Measurements from ENCODE around the gene CBLB.

CBLB gene

GRCh38 chr3:105851176-105851575, 17.6 kb downstream of the CBLB start:
- H3K36me3 ChIP-seq (ENCODE audit: control insufficient read depth in 1 of 2, insufficient read depth in 2 of 2, low read length in 2 of 2) = peaks cover 7 to 9% of the 10 kb centered on the region in 2 experiments
- no CpG with 5 or more reads among the region's 2 CpGs for WGBS (ENCODE audit: extremely low coverage, insufficient coverage, insufficient read length)
- H3K14ac ChIP-seq (ENCODE audit: low read length) = no peak overlapping the region

DNA sequence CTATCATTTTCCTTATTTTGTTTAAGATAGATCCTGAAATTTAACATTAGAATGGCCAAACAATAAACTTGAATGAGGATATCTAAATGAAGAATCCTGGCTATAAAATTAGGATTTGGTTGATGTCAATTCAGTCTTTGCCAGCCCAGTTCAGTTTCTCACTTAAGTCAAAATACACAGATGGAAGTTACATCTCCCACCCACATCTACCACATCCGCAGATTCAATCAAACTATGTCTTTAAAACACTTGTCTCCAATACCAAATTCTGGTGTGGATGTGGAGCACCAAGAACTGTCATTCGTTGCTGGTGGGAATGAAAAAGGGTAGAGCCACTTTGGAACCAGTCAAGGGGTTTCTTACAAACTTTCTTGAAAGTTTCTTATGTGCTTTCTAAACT, 18.2 kb downstream of the CBLB start:
- Histone ChIP-seq H2BK120ac (ENCODE audit: insufficient read depth, low read length, poor library complexity) (no peak overlapping the region), H2BK5ac (ENCODE audit: low read depth, low read length, poor library complexity) (no peak overlapping the region), H4K91ac (ENCODE audit: low read depth, low read length) (no peak overlapping the region), H3K27me3 (ENCODE audit: insufficient read depth, low read length) (no peaks in the 10 kb centered on the region), H3K18ac (ENCODE audit: low read length) (no peak overlapping the region), H2AK5ac (ENCODE audit: low read length) (no peak overlapping the region), H4K12ac (ENCODE audit: low read depth, low read length) (no peak overlapping the region), H3K27ac (ENCODE audit: low read depth, low read length) (no peak overlapping the region), H3K14ac (ENCODE audit: low read length) (no peak overlapping the region), H3K9ac (ENCODE audit: low read length) (no peak overlapping the region), H2AFZ (ENCODE audit: insufficient read depth, low read length, poor library complexity) (no peak overlapping the region), H3K79me2 (ENCODE audit: control insufficient read depth, insufficient read depth, low read length, poor library complexity) (no peaks in the 10 kb centered on the region), H3K36me3 (ENCODE audit: control insufficient read depth in 1 of 2, insufficient read depth in 2 of 2, low read length in 2 of 2) (peaks cover 5 to 9% of the 10 kb centered on the region in 2 experiments), H3K4me3 (ENCODE audit: low read depth, low read length) (no peak overlapping the region), H3K4ac (ENCODE audit: low read depth, low read length) (no peak overlapping the region), H3K79me1 (ENCODE audit: low read length) (no peaks in the 10 kb centered on the region), H3K9me3 (ENCODE audit: insufficient read depth, low read depth, low read length) (no peaks in the 10 kb centered on the region), H4K8ac (ENCODE audit: low read depth, low read length) (no peak overlapping the region), H3K23ac (ENCODE audit: low read length) (no peak overlapping the region), H3K4me1 (ENCODE audit: control insufficient read depth in 1 of 2, insufficient read depth in 2 of 2, low read length in 2 of 2) (no peaks in the 10 kb centered on the region), H3K4me2 (ENCODE audit: low read length) (no peak overlapping the region), H2BK12ac (ENCODE audit: low read length) (no peak overlapping the region)
- WGBS (ENCODE audit: extremely low coverage, insufficient coverage, insufficient read length) = no CpG with 5 or more reads among the region's 2 CpGs
- DNase-seq = no peak

More at GRCh38 chr3:105851176-105851575, 17.6 kb downstream of the CBLB start:
- Histone ChIP-seq H3K23ac (ENCODE audit: low read length) (no peak overlapping the region), H3K4me2 (ENCODE audit: low read length) (no peak overlapping the region), H3K4me1 (ENCODE audit: control insufficient read depth in 1 of 2, insufficient read depth in 2 of 2, low read length in 2 of 2) (no peaks in the 10 kb centered on the region), H3K9ac (ENCODE audit: low read length) (no peak overlapping the region), H3K79me1 (ENCODE audit: low read length) (no peaks in the 10 kb centered on the region), H4K91ac (ENCODE audit: low read depth, low read length) (no peak overlapping the region), H3K4ac (ENCODE audit: low read depth, low read length) (no peak overlapping the region), H4K8ac (ENCODE audit: low read depth, low read length) (no peak overlapping the region), H4K12ac (ENCODE audit: low read depth, low read length) (no peak overlapping the region), H2AK5ac (ENCODE audit: low read length) (no peak overlapping the region), H3K18ac (ENCODE audit: low read length) (no peak overlapping the region), H3K27me3 (ENCODE audit: insufficient read depth, low read length) (no peaks in the 10 kb centered on the region), H3K79me2 (ENCODE audit: control insufficient read depth, insufficient read depth, low read length, poor library complexity) (no peaks in the 10 kb centered on the region), H2AFZ (ENCODE audit: insufficient read depth, low read length, poor library complexity) (no peak overlapping the region), H2BK12ac (ENCODE audit: low read length) (no peak overlapping the region), H3K27ac (ENCODE audit: low read depth, low read length) (no peak overlapping the region), H2BK120ac (ENCODE audit: insufficient read depth, low read length, poor library complexity) (no peak overlapping the region), H3K9me3 (ENCODE audit: insufficient read depth, low read depth, low read length) (no peaks in the 10 kb centered on the region), H3K4me3 (ENCODE audit: low read depth, low read length) (no peak overlapping the region), H2BK5ac (ENCODE audit: low read depth, low read length, poor library complexity) (no peak overlapping the region)
- no peak for DNase-seq

GRCh38 chr3:105848821-105849220, 20.0 kb downstream of the CBLB start:
- no peaks in the 10 kb centered on the region for H3K4me1 ChIP-seq (ENCODE audit: control insufficient read depth in 1 of 2, insufficient read depth in 2 of 2, low read length in 2 of 2)
- no peak for DNase-seq
- no peaks in the 10 kb centered on the region for H3K79me2 ChIP-seq (ENCODE audit: control insufficient read depth, insufficient read depth, low read length, poor library complexity)
- no peak overlapping the region for H2BK5ac ChIP-seq (ENCODE audit: low read depth, low read length, poor library complexity)
- no peaks in the 10 kb centered on the region for H3K27me3 ChIP-seq (ENCODE audit: insufficient read depth, low read length)
- H4K91ac ChIP-seq (ENCODE audit: low read depth, low read length) = no peak overlapping the region
- no peak overlapping the region for H3K9ac ChIP-seq (ENCODE audit: low read length)
- no peak overlapping the region for H3K23ac ChIP-seq (ENCODE audit: low read length)
- H4K8ac ChIP-seq (ENCODE audit: low read depth, low read length) = no peak overlapping the region
- no peak overlapping the region for H3K4me3 ChIP-seq (ENCODE audit: low read depth, low read length)
- peaks cover 1 to 7% of the 10 kb centered on the region in 2 experiments for H3K36me3 ChIP-seq (ENCODE audit: control insufficient read depth in 1 of 2, insufficient read depth in 2 of 2, low read length in 2 of 2)
- H2BK12ac ChIP-seq (ENCODE audit: low read length) = no peak overlapping the region
- H4K12ac ChIP-seq (ENCODE audit: low read depth, low read length) = no peak overlapping the region
- H3K18ac ChIP-seq (ENCODE audit: low read length) = no peak overlapping the region
- no peak overlapping the region for H3K27ac ChIP-seq (ENCODE audit: low read depth, low read length)
- no peak overlapping the region for H2AK5ac ChIP-seq (ENCODE audit: low read length)
- H3K14ac ChIP-seq (ENCODE audit: low read length) = no peak overlapping the region
- WGBS (ENCODE audit: extremely low coverage, insufficient coverage, insufficient read length) = no CpG with 5 or more reads among the region's 3 CpGs
- H3K4ac ChIP-seq (ENCODE audit: low read depth, low read length) = no peak overlapping the region
- H2BK120ac ChIP-seq (ENCODE audit: insufficient read depth, low read length, poor library complexity) = no peak overlapping the region
- no peak overlapping the region for H3K4me2 ChIP-seq (ENCODE audit: low read length)
- no peak overlapping the region for H2AFZ ChIP-seq (ENCODE audit: insufficient read depth, low read length, poor library complexity)
- H3K79me1 ChIP-seq (ENCODE audit: low read length) = no peaks in the 10 kb centered on the region
- H3K9me3 ChIP-seq (ENCODE audit: insufficient read depth, low read depth, low read length) = no peaks in the 10 kb centered on the region

GRCh38 chr3:105847865-105848264, 20.9 kb downstream of the CBLB start:
- Histone ChIP-seq H3K4ac (ENCODE audit: low read depth, low read length) (no peak overlapping the region), H3K79me2 (ENCODE audit: control insufficient read depth, insufficient read depth, low read length, poor library complexity) (no peaks in the 10 kb centered on the region), H4K8ac (ENCODE audit: low read depth, low read length) (no peak overlapping the region), H3K14ac (ENCODE audit: low read length) (no peak overlapping the region), H3K18ac (ENCODE audit: low read length) (no peak overlapping the region), H2AK5ac (ENCODE audit: low read length) (no peak overlapping the region), H2BK12ac (ENCODE audit: low read length) (no peak overlapping the region), H3K4me2 (ENCODE audit: low read length) (no peak overlapping the region), H3K79me1 (ENCODE audit: low read length) (no peaks in the 10 kb centered on the region), H3K36me3 (ENCODE audit: control insufficient read depth in 1 of 2, insufficient read depth in 2 of 2, low read length in 2 of 2) (peaks cover 1 to 5% of the 10 kb centered on the region in 2 experiments), H2AFZ (ENCODE audit: insufficient read depth, low read length, poor library complexity) (no peak overlapping the region), H3K27ac (ENCODE audit: low read depth, low read length) (no peak overlapping the region), H3K23ac (ENCODE audit: low read length) (no peak overlapping the region), H2BK120ac (ENCODE audit: insufficient read depth, low read length, poor library complexity) (no peak overlapping the region), H3K4me1 (ENCODE audit: control insufficient read depth in 1 of 2, insufficient read depth in 2 of 2, low read length in 2 of 2) (no peaks in the 10 kb centered on the region), H4K12ac (ENCODE audit: low read depth, low read length) (no peak overlapping the region), H2BK5ac (ENCODE audit: low read depth, low read length, poor library complexity) (no peak overlapping the region), H3K27me3 (ENCODE audit: insufficient read depth, low read length) (no peaks in the 10 kb centered on the region), H4K91ac (ENCODE audit: low read depth, low read length) (no peak overlapping the region), H3K4me3 (ENCODE audit: low read depth, low read length) (no peak overlapping the region), H3K9ac (ENCODE audit: low read length) (no peak overlapping the region), H3K9me3 (ENCODE audit: insufficient read depth, low read depth, low read length) (no peaks in the 10 kb centered on the region)
- no CpG with 5 or more reads among the region's 2 CpGs for WGBS (ENCODE audit: extremely low coverage, insufficient coverage, insufficient read length)
- DNase-seq = no peak

Measured in trophoblast cell (in vitro differentiated cells and primary cell).